Kidney epithelial cell (primary cell): ENCODE results near the gene DIP2C. TPM values are rescaled to one million over a fixed set of nuclear protein-coding genes. Genes with fewer than 3 reads are reported as not detected.

Experiments used
- DNase-seq: peaks from one replicate; pipeline ENCODE4 v3.0.0-alpha.2; 2010; ENCODE audit warnings: low read depth
- H3K27me3 ChIP-seq: 2 replicates; pipeline ENCODE4 v1.6.0; 2011; ENCODE audit warnings: low read length; ENCODE audit not compliant: control insufficient read depth, insufficient read depth
- H3K36me3 ChIP-seq: 2 replicates; pipeline ENCODE4 v1.5.1; 2011; ENCODE audit warnings: low read length; ENCODE audit not compliant: control insufficient read depth, insufficient read depth
- H3K4me3 ChIP-seq: 2 replicates; pipeline ENCODE4 v1.5.1; 2011; ENCODE audit warnings: low read depth, mild to moderate bottlenecking, control low read depth, low read length
- CTCF ChIP-seq: IDR thresholded peaks from 2 replicates; pipeline ENCODE4 v1.5.1; 2011; ENCODE audit warnings: mild to moderate bottlenecking, moderate library complexity, low read length, control low read depth, inconsistent platforms; ENCODE audit not compliant: insufficient read depth, poor library complexity, severe bottlenecking
- total RNA-seq: library from RNA; depleted of rRNA; stranded (reverse); fragments of >200 nt; gene quantifications from 2 replicates; pipeline ENCODE4 v1.2.3, GENCODE V29; 2015

Gene DIP2C
- total RNA-seq, 1 donor from 2014 or later: 19.2 TPM

- Histone ChIP-seq H3K36me3 (peaks cover 4% of the 10 kb centered on the region), H3K4me3 (no peak overlapping the region), H3K27me3 (no peaks in the 10 kb centered on the region)
- no peak for TF ChIP-seq CTCF
- DNase-seq: no peak
Observed at GRCh38 chr10:283140-283479, 406.4 kb downstream of the DIP2C start.

- DNase-seq: no peak
- Histone ChIP-seq H3K4me3 (no peak overlapping the region), H3K36me3 (peaks cover 4% of the 10 kb centered on the region), H3K27me3 (no peaks in the 10 kb centered on the region)
- TF ChIP-seq CTCF: no peak
Observed at GRCh38 chr10:282294-283139, 407.0 kb downstream of the DIP2C start.

- DNase-seq: no peak
- Histone ChIP-seq H3K4me3 (no peak overlapping the region), H3K36me3 (peaks cover 4% of the 10 kb centered on the region), H3K27me3 (no peaks in the 10 kb centered on the region)
- no peak for TF ChIP-seq CTCF
Observed at GRCh38 chr10:279655-280054, 409.8 kb downstream of the DIP2C start.

- no peaks in the 10 kb centered on the region for H3K27me3 ChIP-seq
- peaks cover 4% of the 10 kb centered on the region for H3K36me3 ChIP-seq
- H3K4me3 ChIP-seq: no peak overlapping the region
- no peak for DNase-seq
- no peak for TF ChIP-seq CTCF
Observed at GRCh38 chr10:279232-279631, 410.2 kb downstream of the DIP2C start.

- TF ChIP-seq CTCF: no peak
- Histone ChIP-seq H3K27me3 (no peaks in the 10 kb centered on the region), H3K4me3 (no peak overlapping the region), H3K36me3 (peaks cover 4% of the 10 kb centered on the region)
- DNase-seq: no peak
Observed at GRCh38 chr10:278707-279106, 410.8 kb downstream of the DIP2C start.

- H3K27me3 ChIP-seq: no peaks in the 10 kb centered on the region
- H3K36me3 ChIP-seq: peaks cover 4% of the 10 kb centered on the region
- no peak overlapping the region for H3K4me3 ChIP-seq
- no peak for DNase-seq
- no peak for TF ChIP-seq CTCF
Observed at GRCh38 chr10:277963-278362, 411.5 kb downstream of the DIP2C start.
